Activated B cell treated with CpG ODN at 0.5 μM for 24 hours (primary cell): Measurements from ENCODE around the gene ALKBH7. TPM values are rescaled to one million over a fixed set of nuclear protein-coding genes. Genes with fewer than 3 reads are reported as not detected.
"Not testable (repeated sequence)": the region's sequence is repeated elsewhere in the genome, so short reads cannot be mapped to it uniquely, and the experiment has no call there.

Experiments used
- ATAC-seq: fragments of 200-7000 bp; cut with Tn5 transposase; one replicate; pipeline ENCODE4 v1.10.0; 2021; ENCODE audit warnings: low read depth, mild to moderate bottlenecking, moderate library complexity
- CTCF ChIA-PET: fragments of 350-600 bp; sonication (Branson Sonifier 250); formaldehyde crosslinking; loops from one replicate; lab custom pipeline; 2021; ENCODE audit warnings: antibody characterized with exemption; lab: Charles Lee
- POLR2A ChIA-PET: fragments of 350-600 bp; sonication (Branson Sonifier 250); formaldehyde crosslinking; loops from one replicate; lab custom pipeline; 2021; ENCODE audit warnings: antibody characterized with exemption; lab: Charles Lee
- DNase-seq: peaks from one replicate; pipeline ENCODE4 v3.0.0; 2022
- H3K27ac Mint-ChIP-seq: one replicate; pipeline ENCODE4 v1.8.0; 2020; ENCODE audit warnings: mixed read lengths
- H3K27me3 Mint-ChIP-seq: one replicate; pipeline ENCODE4 v1.8.0; 2021; ENCODE audit warnings: mixed read lengths
- H3K36me3 Mint-ChIP-seq: one replicate; pipeline ENCODE4 v1.8.0; 2021; ENCODE audit warnings: low read depth, mixed read lengths
- H3K4me1 Mint-ChIP-seq: one replicate; pipeline ENCODE4 v1.8.0; 2021; ENCODE audit warnings: mixed read lengths
- H3K4me3 Mint-ChIP-seq: one replicate; pipeline ENCODE4 v1.8.0; 2020; ENCODE audit warnings: mild to moderate bottlenecking, mixed read lengths
- H3K9me3 Mint-ChIP-seq: one replicate; pipeline ENCODE4 v1.8.0; 2020; ENCODE audit warnings: mixed read lengths
- CTCF ChIP-seq: fragments of 200-600 bp; IDR thresholded peaks from one replicate; pipeline ENCODE4 v1.8.0; 2022; ENCODE audit warnings: antibody characterized with exemption, mild to moderate bottlenecking
- intact Hi-C: fragments of 100-400 bp; cut with micrococcal nuclease; formaldehyde crosslinking; loops from one replicate; pipeline ENCODE4 v1.15.1; 2024
- total RNA-seq: library from RNA; stranded (reverse); gene quantifications from 2 replicates; pipeline ENCODE4 v1.2.3, GENCODE V29; 2022

ALKBH7 gene
- total RNA-seq, 1 donor from 2014 or later, result 48.4 TPM

GRCh38 chr19:6352381-6353165, 20.0 kb upstream of the ALKBH7 start:
- Mint-ChIP-seq H3K36me3 (no peaks in the 10 kb centered on the region), H3K4me3 (no peak overlapping the region), H3K4me1 (no peaks in the 10 kb centered on the region), H3K27me3 (no peaks in the 10 kb centered on the region), H3K9me3 (peaks cover 2% of the 10 kb centered on the region), H3K27ac (no peak overlapping the region)
- POLR2A ChIA-PET, result no interaction called here
- intact Hi-C loops, result no loop called here
- DNase-seq (no peak), ATAC-seq (no peak)
- CTCF ChIA-PET, result no interaction called here
- no peak for TF ChIP-seq CTCF

- no peaks in the 10 kb centered on the region for H3K36me3 Mint-ChIP-seq
- CTCF ChIA-PET, result no interaction called here
- intact Hi-C loops, result no loop called here
- no peak for DNase-seq
- H3K27me3 Mint-ChIP-seq, result no peaks in the 10 kb centered on the region
- H3K27ac Mint-ChIP-seq, result no peak overlapping the region
- no peaks in the 10 kb centered on the region for H3K4me1 Mint-ChIP-seq
- TF ChIP-seq CTCF, result no peak
- POLR2A ChIA-PET, result interaction anchor here (0.6 kb wide), 1 partner anchor 72 kb away, joined by 9 read pairs; no protein-coding TSS in a partner anchor
- H3K4me3 Mint-ChIP-seq, result no peak overlapping the region
- H3K9me3 Mint-ChIP-seq, result peaks cover 2% of the 10 kb centered on the region
- no peak for ATAC-seq
These were observed 18.4 kb upstream of the ALKBH7 start for GRCh38 chr19:6354098-6354674.

- H3K36me3 Mint-ChIP-seq, H3K27me3 Mint-ChIP-seq, DNase-seq, H3K4me1 Mint-ChIP-seq, H3K9me3 Mint-ChIP-seq, ATAC-seq, H3K4me3 Mint-ChIP-seq, CTCF ChIA-PET, POLR2A ChIA-PET, intact Hi-C loops, H3K27ac Mint-ChIP-seq: not testable (repeated sequence)
These were observed 17.1 kb upstream of the ALKBH7 start for GRCh38 chr19:6355321-6356040.

- H3K9me3 Mint-ChIP-seq, result peaks cover under 1% of the 10 kb centered on the region
- no peak overlapping the region for H3K27ac Mint-ChIP-seq
- no peaks in the 10 kb centered on the region for H3K36me3 Mint-ChIP-seq
- H3K4me3 Mint-ChIP-seq, result no peak overlapping the region
- ATAC-seq (no peak), DNase-seq (no peak)
- ChIA-PET CTCF (no interaction called here), POLR2A (no interaction called here)
- H3K4me1 Mint-ChIP-seq, result peaks cover 4% of the 10 kb centered on the region
- H3K27me3 Mint-ChIP-seq, result no peaks in the 10 kb centered on the region
- intact Hi-C loops, result no loop called here
- no peak for TF ChIP-seq CTCF
These were observed 15.4 kb upstream of the ALKBH7 start for GRCh38 chr19:6357174-6357573.

GRCh38 chr19:6358003-6358402, 14.6 kb upstream of the ALKBH7 start:
- H3K27ac Mint-ChIP-seq, result no peak overlapping the region
- TF ChIP-seq CTCF, result no peak
- H3K36me3 Mint-ChIP-seq, result no peaks in the 10 kb centered on the region
- peaks cover 11% of the 10 kb centered on the region for H3K4me1 Mint-ChIP-seq
- intact Hi-C loops, result no loop called here
- POLR2A ChIA-PET, result no interaction called here
- H3K27me3 Mint-ChIP-seq, result no peaks in the 10 kb centered on the region
- CTCF ChIA-PET, result no interaction called here
- no peak for ATAC-seq
- no peak overlapping the region for H3K4me3 Mint-ChIP-seq
- H3K9me3 Mint-ChIP-seq, result no peaks in the 10 kb centered on the region
- no peak for DNase-seq
